Superior temporal gyrus (tissue), 1 donor: ENCODE results near the gene C5AR1.
A peak's percentile ranks its signal among the peaks of the same experiment; 100 is the strongest.
"Not testable (repeated sequence)": the region's sequence is repeated elsewhere in the genome, so short reads cannot be mapped to it uniquely, and the experiment has no call there.

Source experiments
- DNase-seq: peaks from one replicate; pipeline ENCODE4 v3.0.0-alpha.2; 2016; ENCODE audit errors: extremely low spot score

Gene C5AR1

DNA sequence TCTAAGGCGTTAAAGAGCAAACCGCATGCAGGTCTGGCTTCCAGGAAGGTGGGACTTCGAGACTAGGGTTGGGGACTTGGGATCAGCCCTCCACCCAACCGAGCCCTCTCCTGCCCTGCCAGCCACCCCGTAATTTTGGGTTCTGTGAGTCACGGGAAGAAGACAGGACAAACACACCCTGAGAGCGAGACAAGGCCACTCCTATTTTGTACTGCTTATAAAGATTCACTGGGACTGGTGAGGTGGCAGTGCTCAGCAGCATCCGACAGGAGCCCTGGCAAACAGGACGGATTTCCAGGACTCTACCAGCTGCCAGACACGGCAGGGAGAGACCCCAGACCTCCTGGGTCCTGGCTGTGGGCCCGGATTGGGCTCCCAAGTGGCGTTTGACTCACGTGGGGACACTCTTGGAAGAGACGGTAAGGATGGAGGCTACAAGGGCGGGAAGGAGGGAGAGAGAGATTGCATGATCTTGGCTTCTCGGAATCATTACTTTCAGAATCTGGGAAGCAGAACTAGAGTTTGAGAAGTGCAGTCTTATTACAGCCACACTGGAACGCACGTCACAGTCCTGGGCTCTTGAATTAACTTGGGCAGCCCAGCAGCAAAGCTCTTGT, 22.4 kb downstream of the C5AR1 start, which contains the start of gene C5AR2:
TSS of gene C5AR2 (plus strand) at position 245 of the 617 bp plus-strand sequence. CDS start 8,625 bp downstream, outside the sequence.
- no peak for DNase-seq

DNA sequence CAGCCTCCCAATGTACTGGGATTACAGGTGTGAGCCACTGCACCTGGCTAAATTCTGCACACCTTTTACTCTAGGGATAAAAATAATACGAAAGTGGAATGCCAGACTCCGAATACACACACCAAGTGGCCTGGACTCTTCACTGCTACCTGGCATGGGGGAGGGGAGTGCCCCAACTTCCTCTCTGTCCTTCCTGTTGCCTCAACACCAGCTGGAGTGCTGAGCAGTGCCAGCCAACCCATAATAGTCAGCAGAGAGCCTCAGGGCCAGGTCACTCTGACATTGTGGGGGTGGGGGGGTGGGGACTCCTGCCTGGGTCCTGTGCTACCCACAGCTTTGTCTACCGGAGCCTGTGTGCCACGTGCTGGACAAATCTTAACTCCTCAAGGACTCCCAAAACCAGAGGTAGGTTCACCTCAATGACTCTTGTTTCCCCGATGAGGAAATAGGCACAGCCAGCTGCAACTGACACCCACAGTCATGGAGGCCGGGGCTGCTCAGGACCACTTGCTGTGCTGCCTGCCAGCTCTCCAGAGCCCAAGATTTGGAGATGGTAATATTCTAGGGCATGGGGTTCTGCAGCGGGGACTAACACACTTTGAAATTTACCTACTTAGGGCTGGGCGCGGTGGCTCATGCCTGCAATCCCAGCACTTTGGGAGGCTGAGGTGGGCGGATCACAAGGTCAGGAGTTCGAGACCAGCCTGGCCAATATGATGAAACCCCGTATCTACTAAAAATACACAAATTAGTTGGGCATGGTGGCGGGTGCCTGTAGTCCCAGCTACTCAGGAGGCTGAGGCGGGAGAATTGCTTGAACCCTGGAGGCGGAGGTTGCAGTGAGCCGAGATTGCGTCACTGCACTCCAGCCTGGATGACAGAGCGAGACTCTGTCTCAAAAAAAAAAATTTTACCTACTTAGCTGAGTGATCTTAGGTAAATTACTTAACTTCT, 27.4 kb downstream of the C5AR1 start:
- not testable (repeated sequence) for DNase-seq

DNA sequence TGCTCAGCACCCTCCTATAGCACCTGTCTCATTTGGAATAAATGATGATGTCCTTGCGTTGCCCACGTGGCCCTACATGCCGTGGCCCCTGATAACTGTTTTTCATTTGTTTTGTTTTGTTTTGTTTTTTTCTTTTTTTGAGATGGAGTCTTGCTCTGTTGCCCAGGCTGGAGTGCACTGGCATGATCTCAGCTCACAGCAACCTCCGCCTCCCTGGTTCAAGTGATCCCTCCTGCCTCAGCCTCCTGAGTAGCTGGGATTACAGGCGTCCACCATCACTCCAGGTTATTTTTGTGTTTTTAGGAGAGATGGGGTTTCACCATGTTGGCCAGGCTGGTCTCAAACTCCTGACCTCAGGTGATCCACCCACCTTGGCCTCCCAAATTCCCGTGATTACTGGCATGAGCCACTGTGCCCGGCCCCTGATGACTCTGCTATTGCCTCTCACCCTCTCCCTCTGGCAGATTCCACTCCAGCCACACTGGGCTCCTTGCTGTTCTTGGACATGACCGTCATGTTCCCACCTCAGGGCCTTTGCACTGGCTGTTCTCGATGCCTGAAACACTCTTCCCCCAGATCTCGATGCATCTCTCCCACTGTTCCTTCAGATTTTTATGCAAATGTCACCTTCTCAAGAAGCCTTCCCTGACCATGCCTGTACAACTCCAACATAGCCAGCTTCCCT, 29.7 kb downstream of the C5AR1 start:
- no peak for DNase-seq

DNA sequence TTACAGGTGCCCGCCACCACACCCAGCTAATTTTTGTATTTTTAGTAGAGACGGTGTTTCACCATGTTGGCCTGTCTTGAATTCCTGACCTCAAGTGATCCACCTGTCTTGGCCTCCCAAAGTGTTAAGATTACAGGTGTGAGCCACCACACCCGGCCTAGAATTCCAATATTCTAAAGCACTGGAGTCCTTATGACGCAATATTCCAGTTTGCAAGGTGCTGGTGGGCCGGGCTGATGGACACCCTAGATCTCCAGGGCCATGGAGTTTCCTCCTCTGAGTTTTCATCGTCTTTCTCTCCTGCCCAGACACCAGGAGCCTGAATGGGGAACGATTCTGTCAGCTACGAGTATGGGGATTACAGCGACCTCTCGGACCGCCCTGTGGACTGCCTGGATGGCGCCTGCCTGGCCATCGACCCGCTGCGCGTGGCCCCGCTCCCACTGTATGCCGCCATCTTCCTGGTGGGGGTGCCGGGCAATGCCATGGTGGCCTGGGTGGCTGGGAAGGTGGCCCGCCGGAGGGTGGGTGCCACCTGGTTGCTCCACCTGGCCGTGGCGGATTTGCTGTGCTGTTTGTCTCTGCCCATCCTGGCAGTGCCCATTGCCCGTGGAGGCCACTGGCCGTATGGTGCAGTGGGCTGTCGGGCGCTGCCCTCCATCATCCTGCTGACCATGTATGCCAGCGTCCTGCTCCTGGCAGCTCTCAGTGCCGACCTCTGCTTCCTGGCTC, 31.0 kb downstream of the C5AR1 start:
- no peak for DNase-seq

DNA sequence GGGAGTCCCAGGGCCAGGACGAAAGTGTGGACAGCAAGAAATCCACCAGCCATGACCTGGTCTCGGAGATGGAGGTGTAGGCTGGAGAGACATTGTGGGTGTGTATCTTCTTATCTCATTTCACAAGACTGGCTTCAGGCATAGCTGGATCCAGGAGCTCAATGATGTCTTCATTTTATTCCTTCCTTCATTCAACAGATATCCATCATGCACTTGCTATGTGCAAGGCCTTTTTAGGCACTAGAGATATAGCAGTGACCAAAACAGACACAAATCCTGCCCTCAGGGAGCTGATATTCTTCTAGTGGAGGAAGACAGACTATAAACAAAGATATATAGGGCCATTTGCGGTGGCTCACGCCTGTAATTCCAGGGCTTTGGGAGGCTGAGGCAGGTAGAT, 32.1 kb downstream of the C5AR1 start:
- no peak for DNase-seq

DNA sequence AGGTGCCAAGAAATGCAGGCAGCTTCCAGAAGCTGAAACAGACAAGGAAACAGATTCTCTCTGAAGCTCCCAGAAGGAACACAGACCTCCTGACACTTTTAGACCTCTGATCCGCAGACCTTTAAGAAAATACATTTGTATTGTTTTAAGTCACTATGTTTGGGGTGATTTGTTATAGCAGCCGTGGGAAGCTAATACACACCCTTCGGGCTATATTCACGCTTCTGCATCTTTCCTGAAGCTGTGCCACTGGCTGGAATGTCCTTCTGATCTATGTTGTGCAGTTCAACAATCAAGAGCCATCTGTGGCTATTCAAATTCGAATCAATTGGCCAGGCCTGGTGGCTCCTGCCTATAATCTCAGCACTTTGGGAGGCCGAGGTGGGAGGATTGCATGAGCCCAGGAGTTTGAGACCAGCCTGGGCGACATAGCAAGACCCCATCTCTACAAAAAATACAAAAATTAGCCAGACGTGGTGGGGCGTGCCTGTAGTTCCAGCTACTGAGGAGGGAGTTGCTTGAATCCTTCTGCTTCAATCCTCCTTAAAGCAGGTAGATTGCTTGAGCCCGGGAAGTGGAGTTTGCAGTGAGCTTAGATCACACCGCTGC, 33.6 kb downstream of the C5AR1 start:
- no peak for DNase-seq

DNA sequence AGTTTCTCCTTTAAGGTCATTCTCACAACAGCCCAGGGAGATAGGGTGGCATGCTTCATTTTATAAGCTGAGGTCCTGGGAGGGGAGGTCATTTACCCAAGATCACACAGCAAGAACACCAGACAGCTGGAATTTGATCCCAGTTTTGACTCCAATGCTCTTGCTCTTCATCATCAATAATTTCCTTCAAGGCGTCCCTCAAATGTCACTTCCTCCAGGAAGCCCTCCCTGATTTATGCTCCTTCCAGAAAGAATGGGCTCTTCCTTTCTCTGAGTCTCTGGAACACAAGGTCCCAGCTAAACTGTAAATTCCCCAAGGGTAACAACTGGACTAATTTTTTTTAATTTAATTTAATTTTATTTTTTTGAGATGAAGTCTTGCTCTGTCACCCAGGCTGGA, 34.8 kb downstream of the C5AR1 start:
- no peak for DNase-seq

DNA sequence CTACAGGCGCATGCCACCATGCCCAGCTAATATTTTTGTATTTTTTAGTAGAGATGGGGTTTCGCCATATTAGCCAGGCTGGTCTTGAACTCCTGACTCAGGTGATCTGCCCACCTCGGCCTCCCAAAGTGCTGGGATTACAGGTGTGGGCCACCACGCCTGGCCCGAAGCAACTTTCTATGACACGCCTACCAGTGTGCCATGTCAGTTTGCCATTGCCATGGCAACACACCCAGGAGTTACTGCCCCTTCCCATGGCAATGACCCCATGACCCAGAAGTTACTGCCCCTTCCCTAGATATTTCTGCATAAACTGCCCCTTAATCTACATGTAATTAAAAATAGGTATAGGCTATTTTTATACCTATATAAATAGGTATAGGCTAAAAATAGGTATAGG, 36.4 kb downstream of the C5AR1 start:
- not testable (repeated sequence) for DNase-seq

DNA sequence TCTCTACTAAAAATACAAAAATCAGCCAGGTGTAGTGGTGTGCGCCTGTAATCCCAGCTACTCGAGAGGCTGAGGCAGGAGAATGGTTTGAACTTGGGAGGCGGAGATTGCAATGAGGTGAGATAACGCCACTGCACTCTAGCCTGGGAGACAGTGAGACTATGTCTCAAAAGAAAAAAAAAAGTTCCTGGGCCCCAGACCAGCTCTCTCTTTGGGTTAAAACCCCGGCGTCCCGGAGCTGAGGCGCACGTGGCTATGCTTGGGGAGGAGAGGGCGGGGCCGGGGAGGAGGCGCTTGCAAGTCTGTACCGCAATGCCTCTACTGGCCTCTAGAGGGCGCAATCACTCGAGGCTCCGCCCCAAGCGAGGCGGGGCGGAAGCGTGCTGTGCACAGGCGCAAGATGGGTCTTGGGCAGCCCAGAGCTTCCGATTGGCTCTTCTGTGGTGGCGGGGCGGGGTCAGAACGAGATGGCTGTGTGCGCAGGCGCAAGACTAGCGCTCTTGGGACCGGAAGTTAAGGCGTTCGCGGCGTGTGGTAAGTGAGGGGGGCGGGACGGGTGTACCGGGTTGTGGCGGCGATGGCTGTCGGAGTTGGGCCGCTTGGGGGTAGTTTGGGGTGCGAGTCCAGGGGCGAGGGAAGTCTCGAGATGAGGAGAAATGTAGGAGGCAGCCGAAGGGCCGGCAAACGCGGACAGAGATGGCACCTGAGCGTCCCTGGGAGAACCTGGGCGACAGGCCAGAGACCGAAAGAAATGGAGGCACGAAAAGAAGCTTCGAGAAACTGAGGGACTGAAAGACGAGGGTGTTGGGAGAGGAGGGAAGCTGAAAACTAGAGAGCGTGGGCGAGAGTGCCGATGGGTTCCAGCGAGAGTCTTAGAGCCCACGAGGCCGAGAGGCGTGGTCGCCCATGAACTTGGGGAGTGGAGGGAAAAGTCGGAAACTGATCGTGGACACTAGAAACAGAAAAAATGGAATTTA, 39.4 kb downstream of the C5AR1 start, which contains the start of gene DHX34:
TSS of gene DHX34 (plus strand) at position 497 of the 977 bp plus-strand sequence. CDS start 3,716 bp downstream, outside the sequence.
- peak; percentile 99 for DNase-seq

DNA sequence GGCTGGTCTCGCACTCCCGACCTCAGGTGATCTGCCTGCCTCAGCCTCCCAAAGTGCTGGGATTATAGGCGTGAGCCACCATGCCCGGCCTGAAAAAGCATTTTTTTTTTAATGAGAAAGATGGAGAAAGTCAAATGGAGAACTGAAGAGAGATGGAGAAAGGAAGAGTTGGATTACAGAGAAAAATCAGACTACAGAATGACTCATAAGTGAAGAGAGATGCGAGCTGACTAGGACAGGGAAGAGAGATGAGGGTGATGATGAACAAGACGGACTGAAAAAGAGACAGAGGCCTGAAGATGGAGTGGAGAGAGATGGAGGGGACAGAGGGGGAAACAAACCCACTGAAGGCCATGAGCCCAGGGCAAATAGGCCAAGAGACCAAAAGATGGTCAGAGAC, 41.0 kb downstream of the C5AR1 start:
- no peak for DNase-seq

DNA sequence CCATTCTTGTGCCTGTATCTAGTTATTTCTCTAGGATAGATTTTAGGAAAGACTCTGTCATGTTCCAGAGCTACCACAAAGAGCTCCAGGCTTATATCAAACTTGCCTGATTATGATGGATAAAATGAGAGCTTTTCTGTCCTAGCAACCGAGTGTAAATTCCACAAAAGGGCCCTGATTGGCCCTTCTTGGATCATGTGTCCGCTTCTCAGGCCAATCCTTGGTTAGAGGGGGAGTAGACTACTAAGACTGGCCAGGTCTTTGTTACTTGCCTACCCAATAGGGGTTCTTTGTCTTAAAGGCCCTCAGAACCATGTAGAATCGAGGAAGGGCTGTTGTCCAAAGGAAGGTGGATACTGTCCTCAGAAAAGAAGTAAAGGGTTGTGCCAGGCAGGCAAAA, 41.9 kb downstream of the C5AR1 start:
- DNase-seq, result peak; percentile 77

DNA sequence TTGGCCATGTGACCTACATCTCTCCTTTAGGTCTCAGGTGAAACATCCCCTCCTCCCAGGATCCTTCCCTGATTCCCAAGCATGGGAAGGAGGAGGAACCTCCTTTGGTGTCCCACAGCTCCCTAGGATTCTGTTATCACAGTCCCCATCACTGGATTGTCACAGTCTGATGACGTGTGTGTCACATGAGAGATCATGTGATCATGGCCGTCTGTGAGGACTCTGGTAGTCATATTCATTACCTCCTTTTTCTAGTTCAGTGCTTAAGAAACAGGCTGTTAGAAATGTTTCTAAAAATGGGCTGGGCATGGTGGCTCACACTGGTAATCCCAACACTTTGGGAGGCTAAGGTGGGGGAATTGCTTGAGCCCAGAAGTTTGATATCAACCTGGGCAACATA, 42.4 kb downstream of the C5AR1 start:
- no peak for DNase-seq

DNA sequence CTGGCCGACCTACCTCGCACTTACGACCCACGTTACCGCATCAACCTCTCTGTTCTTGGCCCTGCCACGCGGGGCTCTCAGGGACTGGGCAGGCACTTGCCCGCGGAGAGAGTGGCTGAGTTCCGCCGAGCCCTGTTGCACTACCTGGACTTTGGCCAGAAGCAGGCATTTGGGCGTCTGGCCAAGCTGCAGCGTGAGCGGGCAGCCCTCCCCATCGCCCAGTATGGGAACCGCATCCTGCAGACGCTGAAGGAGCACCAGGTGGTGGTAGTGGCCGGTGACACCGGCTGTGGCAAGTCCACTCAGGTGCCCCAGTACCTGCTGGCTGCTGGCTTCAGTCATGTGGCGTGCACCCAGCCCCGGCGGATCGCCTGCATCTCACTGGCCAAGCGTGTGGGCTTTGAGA, 43.6 kb downstream of the C5AR1 start:
- DNase-seq, result no peak

DNA sequence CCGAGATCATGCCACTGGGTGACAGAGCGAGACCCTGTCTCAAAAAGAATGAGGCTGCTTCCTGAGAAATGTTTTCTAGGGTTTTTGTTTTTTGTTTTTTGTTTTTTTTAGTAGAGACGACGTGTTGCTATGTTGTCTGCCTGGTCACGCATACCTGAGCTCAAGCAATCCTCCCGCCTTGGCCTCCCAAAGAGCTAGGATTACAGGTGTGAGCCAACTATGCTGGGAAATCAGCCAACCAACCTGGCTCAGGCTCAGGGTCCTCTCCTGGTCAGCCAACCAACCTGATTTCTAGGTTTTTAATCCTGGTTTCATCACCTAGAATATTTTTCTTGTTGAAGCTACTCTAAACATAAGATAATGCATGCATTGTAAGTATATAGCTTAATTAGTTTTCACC, 47.2 kb downstream of the C5AR1 start:
- no peak for DNase-seq

DNA sequence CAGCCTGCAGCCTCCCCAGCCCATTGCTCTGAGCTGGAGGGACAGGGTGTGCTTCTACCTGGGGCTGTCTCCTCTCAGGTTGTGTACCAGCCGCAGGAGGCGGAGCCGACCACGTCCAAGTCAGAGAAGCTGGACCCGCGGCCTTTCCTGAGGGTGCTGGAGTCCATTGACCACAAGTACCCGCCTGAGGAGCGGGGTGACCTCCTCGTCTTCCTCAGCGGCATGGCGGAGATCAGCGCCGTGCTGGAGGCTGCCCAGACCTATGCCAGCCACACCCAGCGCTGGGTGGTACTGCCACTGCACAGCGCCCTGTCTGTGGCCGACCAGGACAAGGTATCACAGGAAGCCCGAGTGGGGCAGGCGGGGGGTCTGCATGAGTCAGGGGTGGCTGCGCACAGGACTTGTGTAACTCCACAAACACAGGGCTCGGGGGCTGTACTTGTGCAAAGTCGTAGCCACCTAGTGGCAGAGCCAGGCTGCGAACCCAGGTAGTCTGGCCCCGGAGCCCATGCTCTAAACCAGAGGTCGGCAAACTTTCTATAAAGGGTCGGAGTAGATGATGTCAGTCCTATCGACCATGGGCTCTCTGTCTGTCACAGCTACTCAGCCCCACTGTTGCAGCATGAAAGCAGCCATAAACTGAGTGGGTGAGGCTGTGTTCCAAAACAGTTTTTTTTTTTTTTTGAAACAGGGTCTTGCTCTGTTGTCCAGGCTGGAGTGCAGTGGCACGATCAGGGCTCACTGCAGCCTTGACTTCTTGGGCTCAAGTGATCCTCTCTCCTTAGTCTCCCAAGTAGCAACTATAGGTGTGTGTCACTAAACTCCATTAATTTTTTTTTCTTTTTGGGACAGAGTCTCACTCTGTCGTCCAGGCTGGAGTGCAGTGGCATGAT, 48.4 kb downstream of the C5AR1 start:
- no peak for DNase-seq

DNA sequence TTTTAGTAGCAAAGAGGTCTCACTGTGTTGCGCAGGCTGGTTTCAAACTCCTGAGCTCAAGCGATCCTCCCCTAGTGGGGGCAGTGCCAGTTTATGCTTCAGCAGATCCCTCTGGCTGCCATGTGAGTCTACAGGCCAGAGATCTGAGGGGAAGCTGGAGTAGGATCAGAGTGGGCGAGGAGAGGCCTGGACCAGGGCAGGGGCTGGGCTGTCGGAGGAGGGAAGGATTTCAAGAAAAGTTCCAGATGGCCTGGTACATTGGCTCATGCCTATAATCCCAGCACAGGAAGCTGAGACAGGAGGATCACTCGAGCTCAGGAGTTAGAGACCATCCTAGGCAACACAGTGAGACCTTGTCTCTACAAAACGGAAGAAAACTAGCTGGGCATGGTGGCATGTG, 49.3 kb downstream of the C5AR1 start:
- no peak for DNase-seq

DNA sequence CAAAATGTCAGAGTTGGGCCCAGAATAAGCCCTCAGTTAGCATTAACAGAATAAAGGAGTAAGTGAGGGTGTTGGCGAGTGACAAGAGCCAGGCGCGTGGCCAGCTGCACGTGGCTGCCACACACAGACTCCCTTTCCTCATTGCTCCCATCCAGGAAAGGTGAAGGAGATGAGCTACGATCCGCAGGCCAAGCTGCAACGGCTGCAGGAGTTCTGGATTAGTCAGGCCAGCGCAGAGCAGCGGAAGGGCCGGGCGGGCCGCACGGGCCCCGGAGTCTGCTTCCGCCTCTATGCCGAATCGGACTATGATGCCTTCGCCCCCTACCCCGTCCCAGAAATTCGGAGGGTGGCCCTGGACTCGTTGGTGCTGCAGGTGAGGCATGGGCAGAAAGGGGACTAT, 52.7 kb downstream of the C5AR1 start:
- DNase-seq, result no peak

DNA sequence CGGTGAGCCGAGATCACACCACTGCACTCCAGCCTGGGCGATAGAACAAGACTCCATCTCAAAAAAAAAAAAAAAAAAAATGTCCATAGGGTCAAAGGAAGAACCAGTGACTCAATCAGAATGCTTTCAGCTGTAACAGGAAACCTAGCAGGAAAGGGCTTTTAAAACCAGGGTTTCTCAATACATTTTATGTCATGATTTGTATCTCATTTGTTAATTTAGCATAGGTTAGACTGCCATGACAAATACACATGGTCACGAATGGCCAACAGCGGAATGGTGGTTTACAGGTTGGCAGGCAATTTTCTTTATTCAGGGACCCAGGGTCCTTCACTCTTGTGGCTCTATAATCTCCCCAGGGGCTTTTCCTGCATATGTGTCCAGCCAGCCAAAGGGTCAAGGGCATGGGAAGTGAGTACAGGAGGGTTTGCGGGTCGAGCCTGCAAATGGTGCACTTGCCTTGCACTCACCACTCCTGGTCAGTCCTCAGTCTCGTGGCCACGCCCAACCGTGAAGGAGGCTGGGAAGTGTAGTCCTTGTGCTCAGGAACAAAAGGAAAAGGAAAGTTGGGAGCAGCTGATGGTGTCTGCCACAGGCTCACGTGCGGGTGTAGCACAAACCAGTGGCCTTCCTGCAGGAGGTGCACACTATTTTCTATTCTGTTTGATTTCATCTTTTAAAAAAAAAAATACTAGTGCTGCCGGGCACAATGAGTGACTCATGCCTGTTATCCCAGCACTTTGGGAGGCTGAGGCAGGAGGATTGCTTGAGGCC, 54.3 kb downstream of the C5AR1 start:
- DNase-seq, result no peak
